Osteocyte (in vitro differentiated cells): ENCODE measurements around the gene TRIP10. TPM values are rescaled to one million over a fixed set of nuclear protein-coding genes. Genes with fewer than 3 reads are reported as not detected.

Source experiments
- DNase-seq: peaks from one replicate; pipeline ENCODE4 v3.0.0; 2021; ENCODE audit warnings: mixed read lengths; ENCODE audit not compliant: unreplicated experiment; ENCODE audit errors: extremely low spot score
- H3K27ac Mint-ChIP-seq: one replicate; pipeline ENCODE4 v1.8.0; 2021; ENCODE audit warnings: mild to moderate bottlenecking, mixed read lengths; ENCODE audit not compliant: unreplicated experiment
- H3K27me3 Mint-ChIP-seq: one replicate; pipeline ENCODE4 v1.8.0; 2021; ENCODE audit warnings: mixed read lengths; ENCODE audit not compliant: unreplicated experiment
- H3K36me3 Mint-ChIP-seq: one replicate; pipeline ENCODE4 v1.8.0; 2021; ENCODE audit warnings: mixed read lengths; ENCODE audit not compliant: unreplicated experiment
- H3K4me1 Mint-ChIP-seq: one replicate; pipeline ENCODE4 v1.8.0; 2021; ENCODE audit warnings: mixed read lengths; ENCODE audit not compliant: unreplicated experiment
- H3K4me3 Mint-ChIP-seq: one replicate; pipeline ENCODE4 v1.8.0; 2021; ENCODE audit warnings: mild to moderate bottlenecking, moderate library complexity, mixed read lengths; ENCODE audit not compliant: unreplicated experiment
- H3K9me3 Mint-ChIP-seq: one replicate; pipeline ENCODE4 v1.8.0; 2021; ENCODE audit warnings: mixed read lengths; ENCODE audit not compliant: unreplicated experiment
- CTCF ChIP-seq: fragments of 200-600 bp; sonication (generic); IDR thresholded peaks from 2 replicates; pipeline ENCODE4 v1.5.0; 2021; ENCODE audit warnings: antibody characterized with exemption, mild to moderate bottlenecking, moderate library complexity
- total RNA-seq: library from RNA; stranded (reverse); gene quantifications from 2 replicates; pipeline ENCODE4 v1.2.1, GENCODE V29; 2021

TRIP10 gene
- total RNA-seq, 1 donor from 2014 or later, result 53.8 TPM

GRCh38 chr19:6711078-6711361 is 28.5 kb upstream of the TRIP10 start:
- Mint-ChIP-seq H3K27ac (no peak overlapping the region), H3K27me3 (peaks cover 25% of the 10 kb centered on the region), H3K4me3 (no peak overlapping the region), H3K36me3 (no peaks in the 10 kb centered on the region), H3K9me3 (no peaks in the 10 kb centered on the region), H3K4me1 (no peaks in the 10 kb centered on the region)
- TF ChIP-seq CTCF, result no peak
- DNase-seq, result no peak

GRCh38 chr19:6711605-6712004 is 27.9 kb upstream of the TRIP10 start:
- H3K27me3 Mint-ChIP-seq, result peaks cover 28% of the 10 kb centered on the region
- no peak overlapping the region for H3K4me3 Mint-ChIP-seq
- H3K27ac Mint-ChIP-seq, result no peak overlapping the region
- H3K36me3 Mint-ChIP-seq, result no peaks in the 10 kb centered on the region
- no peak for TF ChIP-seq CTCF
- DNase-seq, result no peak
- no peaks in the 10 kb centered on the region for H3K4me1 Mint-ChIP-seq
- no peaks in the 10 kb centered on the region for H3K9me3 Mint-ChIP-seq

- H3K36me3 Mint-ChIP-seq, result no peaks in the 10 kb centered on the region
- no peak for TF ChIP-seq CTCF
- no peaks in the 10 kb centered on the region for H3K9me3 Mint-ChIP-seq
- H3K4me3 Mint-ChIP-seq, result no peak overlapping the region
- no peak overlapping the region for H3K27ac Mint-ChIP-seq
- no peak for DNase-seq
- H3K4me1 Mint-ChIP-seq, result no peaks in the 10 kb centered on the region
- H3K27me3 Mint-ChIP-seq, result peaks cover 30% of the 10 kb centered on the region
Measured at GRCh38 chr19:6712231-6712630, 27.2 kb upstream of the TRIP10 start.

- Mint-ChIP-seq H3K9me3 (no peaks in the 10 kb centered on the region), H3K36me3 (no peaks in the 10 kb centered on the region), H3K27ac (no peak overlapping the region), H3K4me3 (no peak overlapping the region), H3K27me3 (peaks cover 30% of the 10 kb centered on the region), H3K4me1 (no peaks in the 10 kb centered on the region)
- DNase-seq, result no peak
- TF ChIP-seq CTCF, result no peak
Measured at GRCh38 chr19:6712692-6713670, 26.5 kb upstream of the TRIP10 start.

GRCh38 chr19:6713773-6714692 is 25.4 kb upstream of the TRIP10 start:
- DNase-seq, result no peak
- Mint-ChIP-seq H3K4me3 (no peak overlapping the region), H3K27ac (no peak overlapping the region), H3K36me3 (no peaks in the 10 kb centered on the region), H3K4me1 (no peaks in the 10 kb centered on the region), H3K9me3 (no peaks in the 10 kb centered on the region), H3K27me3 (peaks cover 28% of the 10 kb centered on the region)
- TF ChIP-seq CTCF, result no peak
